Islet of Langerhans (tissue), 1 donor: ENCODE data around the gene HABP2.

Experiments
- FAIRE-seq: peaks from one replicate; lab custom pipeline; 2011; peaks lifted over from hg19 to GRCh38; lab: Jason Lieb, UNC

HABP2 gene

GRCh38 chr10:113605268-113605978, 52.6 kb downstream of the HABP2 start:
- no peak for FAIRE-seq

GRCh38 chr10:113609704-113610108, 56.9 kb downstream of the HABP2 start:
- no peak for FAIRE-seq

GRCh38 chr10:113610631-113611601, 58.1 kb downstream of the HABP2 start:
- no peak for FAIRE-seq

- no peak for FAIRE-seq
These were observed 59.3 kb downstream of the HABP2 start for GRCh38 chr10:113612154-113612553.

GRCh38 chr10:113613427-113613826, 60.6 kb downstream of the HABP2 start:
- no peak for FAIRE-seq

GRCh38 chr10:113613977-113614690, 61.3 kb downstream of the HABP2 start:
- FAIRE-seq = no peak

- no peak for FAIRE-seq
These were observed 63.6 kb downstream of the HABP2 start for GRCh38 chr10:113616244-113617074.

- FAIRE-seq = no peak
These were observed 64.2 kb downstream of the HABP2 start for GRCh38 chr10:113617086-113617485.

- no peak for FAIRE-seq
These were observed 65.5 kb downstream of the HABP2 start for GRCh38 chr10:113618338-113618737.

GRCh38 chr10:113619401-113619800, 66.5 kb downstream of the HABP2 start:
- FAIRE-seq = no peak

- FAIRE-seq = no peak
These were observed 67.7 kb downstream of the HABP2 start for GRCh38 chr10:113620511-113620910.

GRCh38 chr10:113620936-113621335, 68.1 kb downstream of the HABP2 start:
- no peak for FAIRE-seq

GRCh38 chr10:113621799-113622198, 68.9 kb downstream of the HABP2 start:
- FAIRE-seq = no peak

- FAIRE-seq = no peak
These were observed 70.0 kb downstream of the HABP2 start for GRCh38 chr10:113622831-113623230.

GRCh38 chr10:113625461-113626186, 72.8 kb downstream of the HABP2 start:
- no peak for FAIRE-seq

GRCh38 chr10:113626809-113627355, 74.0 kb downstream of the HABP2 start:
- no peak for FAIRE-seq

GRCh38 chr10:113627836-113628235, 75.0 kb downstream of the HABP2 start:
- no peak for FAIRE-seq

- no peak for FAIRE-seq
These were observed 75.8 kb downstream of the HABP2 start for GRCh38 chr10:113628607-113629153.

GRCh38 chr10:113630929-113631533, 78.2 kb downstream of the HABP2 start:
- no peak for FAIRE-seq
